Neural cell (in vitro differentiated cells): ENCODE measurements around the gene MAST2. TPM values are rescaled to one million over a fixed set of nuclear protein-coding genes. Genes with fewer than 3 reads are reported as not detected.

Source experiments
- H2AFZ ChIP-seq: fragments of 200-600, 300-800 bp; sonication (generic), shearing (Covaris generic); 2 replicates; pipeline ENCODE4 v1.6.0; 2014; ENCODE audit warnings: low read depth, mild to moderate bottlenecking, antibody characterized with exemption, low read length, moderate library complexity
- H3F3A ChIP-seq: fragments of 200-600 bp; shearing (Covaris generic); 2 replicates; pipeline ENCODE4 v1.6.1; 2016; ENCODE audit warnings: mild to moderate bottlenecking, moderate library complexity, mixed read lengths, antibody characterized with exemption, low read length; ENCODE audit not compliant: insufficient read depth, poor library complexity, severe bottlenecking
- H3K27ac ChIP-seq: fragments of 200-600, 300-800 bp; sonication (generic), shearing (Covaris generic); 2 replicates; pipeline ENCODE4 v1.5.1; 2014; ENCODE audit warnings: mild to moderate bottlenecking, low read length, moderate library complexity
- H3K27me3 ChIP-seq: fragments of 300-800, 200-600 bp; sonication (generic), shearing (Covaris generic); 2 replicates; pipeline ENCODE4 v1.6.0; 2014; ENCODE audit warnings: mild to moderate bottlenecking, low read depth, low read length, moderate library complexity; ENCODE audit not compliant: insufficient read depth
- H3K36me3 ChIP-seq: fragments of 300-800, 200-600 bp; sonication (generic), shearing (Covaris generic); 2 replicates; pipeline ENCODE4 v1.5.1; 2014; ENCODE audit warnings: mild to moderate bottlenecking, antibody characterized with exemption, low read length, moderate library complexity; ENCODE audit not compliant: insufficient read depth
- H3K4me2 ChIP-seq: fragments of 300-800, 200-600 bp; sonication (generic), shearing (Covaris generic); 2 replicates; pipeline ENCODE4 v1.6.0; 2014; ENCODE audit warnings: mild to moderate bottlenecking, low read length
- H3K4me3 ChIP-seq: fragments of 300-800, 200-600 bp; sonication (generic), shearing (Covaris generic); 2 replicates; pipeline ENCODE4 v1.5.1; 2014; ENCODE audit warnings: mild to moderate bottlenecking, low read length, moderate library complexity
- H3K79me2 ChIP-seq: fragments of 200-600 bp; shearing (Covaris generic); replicated peaks from 2 replicates; pipeline ENCODE4 v1.6.0; 2014; ENCODE audit warnings: mild to moderate bottlenecking, low read length, moderate library complexity; ENCODE audit not compliant: insufficient read depth
- H3K9ac ChIP-seq: fragments of 300-800, 200-600 bp; sonication (generic), shearing (Covaris generic); 2 replicates; pipeline ENCODE4 v1.6.1; 2016; ENCODE audit warnings: mild to moderate bottlenecking, low read length, mixed read lengths
- H3K9me2 ChIP-seq: fragments of 200-600 bp; shearing (Covaris generic); 2 replicates; pipeline ENCODE4 v1.6.1; 2016; ENCODE audit warnings: mild to moderate bottlenecking, low read length, mixed read lengths; ENCODE audit not compliant: insufficient read depth
- H3K9me3 ChIP-seq: fragments of 200-600, 300-800 bp; sonication (generic), shearing (Covaris generic); 2 replicates; pipeline ENCODE4 v1.6.1; 2016; ENCODE audit warnings: mild to moderate bottlenecking, mixed run types, low read length, moderate library complexity, mixed read lengths
- H4K20me1 ChIP-seq: fragments of 200-600 bp; shearing (Covaris generic); 2 replicates; pipeline ENCODE4 v1.6.1; 2016; ENCODE audit warnings: mild to moderate bottlenecking, mixed run types; ENCODE audit not compliant: insufficient read depth
- CTCF ChIP-seq: fragments of 450-650 bp; IDR thresholded peaks from 2 replicates; pipeline ENCODE4 v1.5.1; 2014; ENCODE audit warnings: antibody characterized with exemption, mild to moderate bottlenecking, moderate library complexity; ENCODE audit not compliant: poor library complexity, severe bottlenecking
- EP300 ChIP-seq: fragments of 450-650 bp; conservative IDR thresholded peaks from 2 replicates; pipeline ENCODE4 v1.6.1; 2014; ENCODE audit warnings: antibody characterized with exemption, mild to moderate bottlenecking, moderate library complexity; ENCODE audit not compliant: poor library complexity, severe bottlenecking
- EZH2 ChIP-seq: fragments of 200-600, 300-800 bp; shearing (Covaris generic), sonication (generic); IDR thresholded peaks from 2 replicates; pipeline ENCODE4 v1.6.1; 2014; ENCODE audit warnings: antibody characterized with exemption, low read length, borderline replicate concordance, mild to moderate bottlenecking; ENCODE audit not compliant: insufficient read depth, poor library complexity, severe bottlenecking
- MXI1 ChIP-seq: fragments of 450-650 bp; conservative IDR thresholded peaks from 2 replicates; pipeline ENCODE4 v1.6.1; 2014; ENCODE audit warnings: antibody characterized with exemption, mild to moderate bottlenecking; ENCODE audit not compliant: poor library complexity, severe bottlenecking
- POLR2AphosphoS5 ChIP-seq: IDR thresholded peaks from 2 replicates; pipeline ENCODE4 v1.6.1; 2012
- RAD21 ChIP-seq: fragments of 450-650 bp; conservative IDR thresholded peaks from 2 replicates; pipeline ENCODE4 v1.6.1; 2014; ENCODE audit warnings: antibody characterized with exemption, mild to moderate bottlenecking, moderate library complexity
- REST ChIP-seq: IDR thresholded peaks from 2 replicates; pipeline ENCODE4 v1.6.1; 2012; ENCODE audit warnings: borderline replicate concordance
- SMC3 ChIP-seq: fragments of 450-650 bp; conservative IDR thresholded peaks from 2 replicates; pipeline ENCODE4 v1.6.1; 2014; ENCODE audit warnings: antibody characterized with exemption, mild to moderate bottlenecking, moderate library complexity; ENCODE audit not compliant: poor library complexity
- TAF1 ChIP-seq: IDR thresholded peaks from 2 replicates; pipeline ENCODE4 v1.6.1; 2012; ENCODE audit warnings: low read depth
- polyA plus RNA-seq: library from polyadenylated mRNA; depleted of rRNA; stranded (reverse); fragments of >200 nt; gene quantifications from 2 replicates; pipeline ENCODE4 v1.2.3, GENCODE V29; 2014

Gene MAST2
- polyA plus RNA-seq, 1 donor from 2014 or later = 22.2 TPM

- no peaks in the 10 kb centered on the region for H3F3A ChIP-seq
- no peak overlapping the region for H3K4me3 ChIP-seq
- no peaks in the 10 kb centered on the region for H3K27me3 ChIP-seq
- H3K79me2 ChIP-seq = no peaks in the 10 kb centered on the region
- no peak overlapping the region for H3K4me2 ChIP-seq
- no peaks in the 10 kb centered on the region for H3K9me3 ChIP-seq
- no peak overlapping the region for H3K27ac ChIP-seq
- no peak overlapping the region for H2AFZ ChIP-seq
- H3K36me3 ChIP-seq = no peaks in the 10 kb centered on the region
- TF ChIP-seq EP300 = no peak
- TF ChIP-seq SMC3 = no peak
- TF ChIP-seq MXI1 = no peak
- TF ChIP-seq REST = no peak
- no peak for TF ChIP-seq TAF1
- no peak for TF ChIP-seq EZH2
- no peak for TF ChIP-seq RAD21
- no peak for TF ChIP-seq POLR2AphosphoS5
- no peak for TF ChIP-seq CTCF
- no peaks in the 10 kb centered on the region for H3K9me2 ChIP-seq
- H3K9ac ChIP-seq = no peak overlapping the region
- H4K20me1 ChIP-seq = no peaks in the 10 kb centered on the region
Measured at GRCh38 chr1:45895406-45895805, 92.0 kb downstream of the MAST2 start.

- Histone ChIP-seq H3K4me2 (no peak overlapping the region), H3K27me3 (no peaks in the 10 kb centered on the region), H3K79me2 (no peaks in the 10 kb centered on the region), H3K4me3 (no peak overlapping the region), H4K20me1 (no peaks in the 10 kb centered on the region), H2AFZ (no peak overlapping the region), H3K9me2 (no peaks in the 10 kb centered on the region), H3K27ac (no peak overlapping the region), H3K9ac (no peak overlapping the region), H3F3A (no peaks in the 10 kb centered on the region), H3K9me3 (no peaks in the 10 kb centered on the region), H3K36me3 (no peaks in the 10 kb centered on the region)
- TF ChIP-seq MXI1 = no peak
- TF ChIP-seq TAF1 = no peak
- TF ChIP-seq CTCF = no peak
- TF ChIP-seq EZH2 = no peak
- no peak for TF ChIP-seq EP300
- no peak for TF ChIP-seq REST
- no peak for TF ChIP-seq RAD21
- no peak for TF ChIP-seq SMC3
- no peak for TF ChIP-seq POLR2AphosphoS5
Measured at GRCh38 chr1:45906883-45907282, 103.5 kb downstream of the MAST2 start.
